Putamen (tissue), 1 donor: ENCODE measurements around the gene SCUBE2.
"Not testable (repeated sequence)": the region's sequence is repeated elsewhere in the genome, so short reads cannot be mapped to it uniquely, and the experiment has no call there.

Experiments
- DNase-seq: peaks from one replicate; pipeline ENCODE4 v3.0.0-alpha.2; 2016; ENCODE audit warnings: low spot score

Gene SCUBE2

GRCh38 chr11:9104580-9104979 lies 13.2 kb upstream of the SCUBE2 start:
- DNase-seq = no peak

GRCh38 chr11:9103542-9104276 lies 12.3 kb upstream of the SCUBE2 start:
- DNase-seq = no peak

- DNase-seq = no peak
Measured at GRCh38 chr11:9099617-9100016, 8.2 kb upstream of the SCUBE2 start.

- DNase-seq = not testable (repeated sequence)
Measured at GRCh38 chr11:9098455-9098854, 7.1 kb upstream of the SCUBE2 start.

- not testable (repeated sequence) for DNase-seq
Measured at GRCh38 chr11:9097186-9097943, 6.0 kb upstream of the SCUBE2 start.

GRCh38 chr11:9096427-9096826 lies 5.0 kb upstream of the SCUBE2 start:
- DNase-seq = no peak

GRCh38 chr11:9095421-9095820 lies 4.0 kb upstream of the SCUBE2 start:
- no peak for DNase-seq

GRCh38 chr11:9094420-9094819 lies 3.0 kb upstream of the SCUBE2 start:
- DNase-seq = no peak

- DNase-seq = no peak
Measured at GRCh38 chr11:9092853-9093778, 1.7 kb upstream of the SCUBE2 start.

GRCh38 chr11:9092072-9092471 lies 673 bp upstream of the SCUBE2 start:
- DNase-seq = no peak

- DNase-seq = no peak
Measured at GRCh38 chr11:9090488-9091043, 833 bp downstream of the SCUBE2 start.

- no peak for DNase-seq
Measured at GRCh38 chr11:9089636-9090035, 1.8 kb downstream of the SCUBE2 start.

- no peak for DNase-seq
Measured at GRCh38 chr11:9089061-9089460, 2.3 kb downstream of the SCUBE2 start.

- DNase-seq = no peak
Measured at GRCh38 chr11:9082575-9082974, 8.8 kb downstream of the SCUBE2 start.

- DNase-seq = no peak
Measured at GRCh38 chr11:9081153-9081552, 10.2 kb downstream of the SCUBE2 start.

GRCh38 chr11:9078113-9079086 lies 13.0 kb downstream of the SCUBE2 start:
- no peak for DNase-seq

GRCh38 chr11:9077164-9077563 lies 14.2 kb downstream of the SCUBE2 start:
- DNase-seq = no peak

GRCh38 chr11:9076661-9077060 lies 14.7 kb downstream of the SCUBE2 start:
- DNase-seq = no peak

GRCh38 chr11:9076046-9076445 lies 15.4 kb downstream of the SCUBE2 start:
- DNase-seq = no peak

- DNase-seq = no peak
Measured at GRCh38 chr11:9075556-9075955, 15.8 kb downstream of the SCUBE2 start.
